ENCODE data around the gene PEAK1.

Gene PEAK1

GRCh38 chr15:77171221-77171967 is 248.5 kb downstream of the PEAK1 start:
- Histone ChIP-seq H3K4me3 (ENCODE audit: low read depth, low read length) (no peak overlapping the region), H3K9me3 (ENCODE audit: control insufficient read depth, insufficient read depth, low read depth, low read length) (no peaks in the 10 kb centered on the region), H3K4me1 (ENCODE audit: control insufficient read depth, insufficient read depth, low read length) (no peaks in the 10 kb centered on the region), H3K27ac (ENCODE audit: extremely low read depth, low read depth, low read length) (no peak overlapping the region), H3K36me3 (ENCODE audit: control insufficient read depth in 2 of 2, insufficient read depth in 1 of 2, low read length in 2 of 2) (no peaks in the 10 kb centered on the region)
- POLR2A ChIA-PET = no interaction called here
- CTCF ChIA-PET = interaction anchor here (0.6 to 1.1 kb wide), 5 partner anchors 52 to 1643 kb away, joined by 3 to 4 read pairs (median 3); no protein-coding TSS in a partner anchor
- TF ChIP-seq ZNF830 (tag by site-specific recombination; IDR thresholded peaks at IDR 0.05; ENCODE audit: low read depth) = no peak
- TF ChIP-seq ZNF658 (tag by site-specific recombination; IDR thresholded peaks at IDR 0.05) = no peak
- TF ChIP-seq ZNF324 (tag by site-specific recombination; IDR thresholded peaks at IDR 0.05) = no peak
- no peak for TF ChIP-seq ZSCAN16 (tag by site-specific recombination; IDR thresholded peaks at IDR 0.05)
- no peak for TF ChIP-seq ZNF580 (tag by site-specific recombination; IDR thresholded peaks at IDR 0.05)
- TF ChIP-seq KLF17 (tag by site-specific recombination; IDR thresholded peaks at IDR 0.05) = no peak
- TF ChIP-seq ZNF350 (tag by site-specific recombination; IDR thresholded peaks at IDR 0.05) = no peak
- TF ChIP-seq ZBTB10 (tag by site-specific recombination; IDR thresholded peaks at IDR 0.05) = no peak
- TF ChIP-seq ZBTB48 (tag by site-specific recombination; IDR thresholded peaks at IDR 0.05) = no peak
- TF ChIP-seq ZNF280D (tag by site-specific recombination; IDR thresholded peaks at IDR 0.05) = no peak
- no peak for TF ChIP-seq ZNF76 (tag by site-specific recombination; IDR thresholded peaks at IDR 0.05; ENCODE audit: borderline replicate concordance, low read depth)
- TF ChIP-seq ZNF133 (tag by site-specific recombination; IDR thresholded peaks at IDR 0.05) = no peak
- no peak for TF ChIP-seq ZNF138 (tag by site-specific recombination; IDR thresholded peaks at IDR 0.05; ENCODE audit: borderline replicate concordance)
- TF ChIP-seq ZSCAN4 (tag by site-specific recombination; IDR thresholded peaks at IDR 0.05) = no peak
- no peak for TF ChIP-seq ZNF19 (tag by site-specific recombination; IDR thresholded peaks at IDR 0.05; ENCODE audit: low read depth)

GRCh38 chr15:77168616-77169015 is 251.3 kb downstream of the PEAK1 start:
- Histone ChIP-seq H3K4me3 (ENCODE audit: low read depth, low read length) (no peak overlapping the region), H3K36me3 (ENCODE audit: control insufficient read depth in 2 of 2, insufficient read depth in 1 of 2, low read length in 2 of 2) (no peaks in the 10 kb centered on the region), H3K27ac (ENCODE audit: extremely low read depth, low read depth, low read length) (no peak overlapping the region), H3K9me3 (ENCODE audit: control insufficient read depth, insufficient read depth, low read depth, low read length) (no peaks in the 10 kb centered on the region), H3K4me1 (ENCODE audit: control insufficient read depth, insufficient read depth, low read length) (no peaks in the 10 kb centered on the region)
- ChIA-PET POLR2A (no interaction called here), CTCF (interaction anchor here (0.5 to 1.5 kb wide), 2 partner anchors 19 to 21 kb away, joined by 3 to 5 read pairs; no protein-coding TSS in a partner anchor)
- TF ChIP-seq ZNF830 (tag by site-specific recombination; IDR thresholded peaks at IDR 0.05; ENCODE audit: low read depth) (no peak), ZNF488 (tag by site-specific recombination; IDR thresholded peaks at IDR 0.05) (no peak), SP7 (tag by site-specific recombination; IDR thresholded peaks at IDR 0.05) (no peak), IKZF3 (tag by site-specific recombination; IDR thresholded peaks at IDR 0.05) (no peak), ZBTB21 (tag by site-specific recombination; IDR thresholded peaks at IDR 0.05) (no peak), ZNF19 (tag by site-specific recombination; IDR thresholded peaks at IDR 0.05; ENCODE audit: low read depth) (no peak), AEBP2 (tag by site-specific recombination; IDR thresholded peaks at IDR 0.05; ENCODE audit: borderline replicate concordance) (no peak), GFI1B (tag by site-specific recombination; IDR thresholded peaks at IDR 0.05) (no peak), ZNF121 (tag by site-specific recombination; IDR thresholded peaks at IDR 0.05) (no peak)

All from HEK293 (cell line).